K562 (cell line): ENCODE results near the gene PLEKHG3. TPM values are rescaled to one million over a fixed set of nuclear protein-coding genes. Genes with fewer than 3 reads are reported as not detected.

Experiments used
- SMC3 ChIP-seq: conservative IDR thresholded peaks from 2 replicates; pipeline ENCODE4 v1.6.1; 2011; ENCODE audit warnings: low read depth, low read length, improper control_type of control experiment; ENCODE audit not compliant: insufficient read depth
- SOX6 ChIP-seq: fragments of 450-650 bp; IDR thresholded peaks from 2 replicates; pipeline ENCODE4 v1.6.1; 2014; ENCODE audit warnings: mild to moderate bottlenecking
- STAT5B ChIP-seq: fragments of 250-450 bp; sonication (Bioruptor Pico); IDR thresholded peaks from 2 replicates; pipeline ENCODE4 v1.8.0; 2021; ENCODE audit warnings: mild to moderate bottlenecking, inconsistent platforms
- ZNF407 ChIP-seq: fragments of 450-650 bp; IDR thresholded peaks from 2 replicates; pipeline ENCODE4 v1.6.1; 2016; ENCODE audit warnings: low read depth
- polyA plus RNA-seq, 8 experiments: library from polyadenylated mRNA; depleted of rRNA in 4 of 8; stranded (reverse) in 5 of 8; unstranded in 3 of 8; fragments of >200 nt; fragmentation: Nextera tagmentation in 2 of 8; fragmentation: Illumina TruSeq in 1 of 8; extraction: Ambion mirVana in 2 of 8; extraction: Trizol in 1 of 8; gene quantifications; 2 replicates each; pipeline versions ENCODE4 v1.2.1 to v1.2.3, GENCODE V29; 2011 to 2014; ENCODE audit warnings: inconsistent platforms in 1 of 8, missing spikeins in 1 of 8
- total RNA-seq, 7 experiments: library from RNA; depleted of rRNA in 6 of 7; stranded (reverse); fragments of >200 nt in 6 of 7; fragmentation: Illumina TruSeq in 2 of 7; extraction: Trizol in 2 of 7; gene quantifications; 2 replicates each; pipeline versions ENCODE4 v1.2.1 to v1.2.3, GENCODE V29; 2011 to 2021; ENCODE audit warnings: low replicate concordance in 1 of 7

Gene PLEKHG3
- total and polyA plus RNA-seq, 9 of the 15 experiments (the other 6 are each of a cell fraction or from before 2014, with no cell fraction given), result 0.04 to 0.16 TPM; not detected in 7

DNA sequence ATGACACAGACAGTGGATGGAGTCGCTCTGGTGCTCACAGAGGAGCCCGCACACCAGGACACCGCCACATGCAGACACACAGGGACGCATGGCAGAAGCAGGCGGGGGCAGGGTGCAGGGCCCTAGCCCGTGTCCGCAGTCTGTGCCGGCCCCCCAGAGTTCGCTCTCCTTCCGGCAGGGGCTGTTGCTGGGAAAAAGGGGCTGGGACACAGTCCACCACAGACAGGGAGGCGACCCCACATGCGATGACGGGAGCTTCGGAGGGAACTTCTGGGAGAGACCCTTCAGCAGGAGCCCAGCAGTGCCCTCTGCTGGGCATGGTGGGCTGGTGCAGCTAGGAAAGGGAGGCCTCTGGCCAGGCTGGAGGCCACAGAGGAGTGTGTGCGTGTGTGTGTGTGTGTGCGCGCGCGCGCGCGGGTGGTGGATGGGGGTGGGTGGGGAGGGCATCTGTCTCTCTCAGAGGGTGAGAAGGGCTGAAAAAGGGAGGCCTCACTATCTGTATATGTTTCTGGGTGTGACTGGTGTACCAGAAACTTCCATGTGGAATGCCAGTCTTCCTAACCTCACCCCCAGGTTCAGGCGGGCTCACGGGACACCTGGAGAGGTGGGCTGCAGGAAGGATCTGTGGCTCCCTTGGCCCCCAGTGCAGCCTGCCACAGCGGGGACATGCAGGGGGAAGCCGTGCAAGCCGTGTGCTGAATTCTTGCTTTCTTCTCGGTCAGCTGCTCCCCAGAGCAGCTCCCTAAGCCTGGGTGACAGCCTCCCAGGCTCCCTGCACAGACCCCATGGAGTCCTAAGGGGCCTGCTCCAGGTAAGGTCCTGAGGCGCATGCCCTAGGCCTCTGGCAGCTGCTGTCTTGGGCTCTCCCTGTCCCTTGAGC, 60.7 kb downstream of the PLEKHG3 start (continued):
- no peak for TF ChIP-seq STAT5B (CRISPR knock-in tag)
- no peak for TF ChIP-seq SOX6
- TF ChIP-seq ZNF407, result no peak
- peak; percentile 45; the same call in 1 of the 2 replicates for TF ChIP-seq SMC3
